IMR-90 (cell line): Measurements from ENCODE around the gene KIAA0513. TPM values are rescaled to one million over a fixed set of nuclear protein-coding genes. Genes with fewer than 3 reads are reported as not detected.

Experiments
- ATAC-seq: fragments of 200-7000 bp; cut with Tn5 transposase; 2 replicates; pipeline ENCODE4 v1.9.1; 2020; ENCODE audit warnings: low read depth, mild to moderate bottlenecking, moderate library complexity
- BruUV-seq: library from RNA; stranded (reverse); fragments of 400-500 nt; replicated peaks from 2 replicates; lab custom pipeline; 2021; lab: Mats Ljungman, UMichigan
- CTCF ChIA-PET: fragments of 300-600 bp; formaldehyde crosslinking; extraction: SDS; loops from one replicate; lab custom pipeline; 2021; ENCODE audit warnings: antibody characterized with exemption; lab: Yijun Ruan, JAX
- POLR2A ChIA-PET: fragments of 300-600 bp; sonication (Branson Sonifier 250); formaldehyde crosslinking; loops from one replicate; lab custom pipeline; 2022; ENCODE audit warnings: antibody characterized with exemption; ENCODE audit not compliant: unreplicated experiment; lab: Charles Lee
- DNase-seq: peaks from one replicate; pipeline ENCODE4 v3.0.0; 2013
- H2AFZ ChIP-seq: replicated peaks from 2 replicates; pipeline ENCODE3; 2013; ENCODE audit warnings: low read length, mild to moderate bottlenecking; ENCODE audit not compliant: poor library complexity
- H2AK5ac ChIP-seq: 2 replicates; pipeline ENCODE4 v1.6.1; 2013; ENCODE audit warnings: low read depth, low read length, inconsistent platforms
- H2AK9ac ChIP-seq: replicated peaks from 2 replicates; pipeline ENCODE3; 2013; ENCODE audit warnings: mild to moderate bottlenecking, low read depth, low read length, moderate library complexity; ENCODE audit not compliant: poor library complexity
- H2BK120ac ChIP-seq: 2 replicates; pipeline ENCODE4 v1.6.1; 2013; ENCODE audit warnings: low read depth, low read length, inconsistent platforms
- H2BK15ac ChIP-seq: 3 replicates; pipeline ENCODE4 v1.6.1; 2013; ENCODE audit warnings: low read depth, low read length, inconsistent platforms
- H2BK20ac ChIP-seq: 2 replicates; pipeline ENCODE4 v1.6.1; 2013; ENCODE audit warnings: low read depth, mild to moderate bottlenecking, inconsistent platforms, low read length, moderate library complexity
- H2BK5ac ChIP-seq: 2 replicates; pipeline ENCODE4 v1.6.1; 2013; ENCODE audit warnings: mild to moderate bottlenecking, low read depth, low read length, inconsistent platforms; ENCODE audit not compliant: poor library complexity, severe bottlenecking
- H3K14ac ChIP-seq: replicated peaks from 2 replicates; pipeline ENCODE4 v1.6.1; 2013; ENCODE audit warnings: low read depth, low read length, inconsistent platforms
- H3K18ac ChIP-seq: 2 replicates; pipeline ENCODE4 v1.6.1; 2013; ENCODE audit warnings: low read depth, low read length, control low read depth
- H3K23ac ChIP-seq: 2 replicates; pipeline ENCODE4 v1.6.1; 2013; ENCODE audit warnings: low read depth, low read length, inconsistent platforms
- H3K27ac ChIP-seq: 2 replicates; pipeline ENCODE4 v1.5.1; 2013; ENCODE audit warnings: mild to moderate bottlenecking, control low read depth, low read length; ENCODE audit not compliant: insufficient read depth
- H3K27me3 ChIP-seq: 2 replicates; pipeline ENCODE4 v1.6.1; 2013; ENCODE audit warnings: low read length; ENCODE audit not compliant: control insufficient read depth, insufficient read depth
- H3K36me3 ChIP-seq: 2 replicates; pipeline ENCODE4 v1.6.1; 2013; ENCODE audit warnings: low read length, mixed read lengths; ENCODE audit not compliant: control insufficient read depth, insufficient read depth
- H3K4ac ChIP-seq: 2 replicates; pipeline ENCODE4 v1.6.1; 2013; ENCODE audit warnings: low read depth, low read length, inconsistent platforms
- H3K4me1 ChIP-seq: 2 replicates; pipeline ENCODE4 v1.6.1; 2013; ENCODE audit warnings: low read length, mixed read lengths; ENCODE audit not compliant: control insufficient read depth, insufficient read depth
- H3K4me2 ChIP-seq: 2 replicates; pipeline ENCODE4 v1.6.1; 2013; ENCODE audit warnings: low read depth, mild to moderate bottlenecking, control low read depth, low read length, moderate library complexity
- H3K4me3 ChIP-seq: 2 replicates; pipeline ENCODE4 v1.5.1; 2013; ENCODE audit warnings: low read depth, mild to moderate bottlenecking, control low read depth, low read length, moderate library complexity; ENCODE audit not compliant: insufficient read depth
- H3K56ac ChIP-seq: 2 replicates; pipeline ENCODE4 v1.6.1; 2013; ENCODE audit warnings: low read length, inconsistent platforms; ENCODE audit not compliant: insufficient read depth; ENCODE audit errors: extremely low read depth
- H3K79me1 ChIP-seq, 2 experiments: 2 replicates each; pipeline ENCODE4 v1.6.1; 2013; ENCODE audit warnings: low read length in 2 of 2, inconsistent platforms in 1 of 2, low read depth in 1 of 2
- H3K9ac ChIP-seq: 2 replicates; pipeline ENCODE4 v1.6.1; 2013; ENCODE audit warnings: low read depth, low read length, control low read depth
- H3K9me1 ChIP-seq: 2 replicates; pipeline ENCODE4 v1.6.1; 2013; ENCODE audit warnings: low read length, inconsistent platforms; ENCODE audit not compliant: insufficient read depth
- H3K9me3 ChIP-seq: 2 replicates; pipeline ENCODE4 v1.6.1; 2013; ENCODE audit warnings: low read length; ENCODE audit not compliant: control insufficient read depth, insufficient read depth
- H4K20me1 ChIP-seq: 2 replicates; pipeline ENCODE4 v1.6.1; 2013; ENCODE audit warnings: low read length, inconsistent platforms; ENCODE audit not compliant: insufficient read depth
- H4K5ac ChIP-seq: 2 replicates; pipeline ENCODE4 v1.6.1; 2013; ENCODE audit warnings: mild to moderate bottlenecking, low read depth, low read length, control low read depth
- H4K8ac ChIP-seq, 2 experiments: 2 replicates each; pipeline ENCODE4 v1.6.1; 2013; ENCODE audit warnings: low read depth in 2 of 2, low read length in 2 of 2, control low read depth in 1 of 2, inconsistent platforms in 1 of 2
- H4K91ac ChIP-seq: 2 replicates; pipeline ENCODE4 v1.6.1; 2013; ENCODE audit warnings: low read depth, low read length, inconsistent platforms; ENCODE audit not compliant: insufficient read depth
- CEBPB ChIP-seq: IDR thresholded peaks from 2 replicates; pipeline ENCODE4 v1.6.1; 2012; ENCODE audit warnings: low read depth, low read length, improper control_type of control experiment
- SMC3 ChIP-seq: fragments of 150-350 bp; IDR thresholded peaks from 2 replicates; pipeline ENCODE4 v1.6.1; 2016; ENCODE audit warnings: low read depth, mild to moderate bottlenecking, antibody characterized with exemption, low read length, moderate library complexity
- WGBS, 2 experiments: methylation state at CpG; one replicate each; pipeline versions ENCODE4 v1.1.5 to v1.1.7; 2013; ENCODE audit warnings: missing lambda C conversion rate in 2 of 2; ENCODE audit not compliant: insufficient read length in 1 of 2; ENCODE audit errors: extremely low coverage in 2 of 2; 5-methylcytosine and 5-hydroxymethylcytosine counted together
- dilution Hi-C: fragments of 300-500 bp; cut with HindIII; formaldehyde crosslinking; loops from one replicate; pipeline ENCODE4 v1.14.3; 2018; ENCODE audit warnings: low sequenced_read_pairs; ENCODE audit not compliant: unreplicated experiment
- in situ Hi-C: fragments of 300-500 bp; cut with MboI; formaldehyde crosslinking; loops from 3 replicates; pipeline ENCODE4 v1.14.3; 2019; ENCODE audit warnings: low sequenced_read_pairs, inconsistent platforms, mixed read lengths
- intact Hi-C: fragments of 100-400 bp; cut with micrococcal nuclease; formaldehyde crosslinking; loops from 2 replicates; pipeline ENCODE4 v1.10.0; 2022
- polyA plus RNA-seq, 3 experiments: library from polyadenylated mRNA; depleted of rRNA; stranded (reverse); fragments of >200 nt; gene quantifications; 2 replicates each; pipeline ENCODE4 v1.2.3, GENCODE V29; 2012; ENCODE audit warnings: low replicate concordance in 1 of 3
- total RNA-seq: library from RNA; depleted of rRNA; stranded (reverse); fragments of >200 nt; gene quantifications from 2 replicates; pipeline ENCODE4 v1.2.3, GENCODE V29; 2012
- TF ChIP-seq, protein P1 (sequence below): conservative IDR thresholded peaks from 2 replicates; pipeline ENCODE4 v1.5.1; 2012; ENCODE audit warnings: mild to moderate bottlenecking, low read depth, low read length, improper control_type of control experiment

Gene KIAA0513
- total and polyA plus RNA-seq, 2 of the 4 experiments (the other 2 are of a cell fraction) = 9.5 TPM

DNA sequence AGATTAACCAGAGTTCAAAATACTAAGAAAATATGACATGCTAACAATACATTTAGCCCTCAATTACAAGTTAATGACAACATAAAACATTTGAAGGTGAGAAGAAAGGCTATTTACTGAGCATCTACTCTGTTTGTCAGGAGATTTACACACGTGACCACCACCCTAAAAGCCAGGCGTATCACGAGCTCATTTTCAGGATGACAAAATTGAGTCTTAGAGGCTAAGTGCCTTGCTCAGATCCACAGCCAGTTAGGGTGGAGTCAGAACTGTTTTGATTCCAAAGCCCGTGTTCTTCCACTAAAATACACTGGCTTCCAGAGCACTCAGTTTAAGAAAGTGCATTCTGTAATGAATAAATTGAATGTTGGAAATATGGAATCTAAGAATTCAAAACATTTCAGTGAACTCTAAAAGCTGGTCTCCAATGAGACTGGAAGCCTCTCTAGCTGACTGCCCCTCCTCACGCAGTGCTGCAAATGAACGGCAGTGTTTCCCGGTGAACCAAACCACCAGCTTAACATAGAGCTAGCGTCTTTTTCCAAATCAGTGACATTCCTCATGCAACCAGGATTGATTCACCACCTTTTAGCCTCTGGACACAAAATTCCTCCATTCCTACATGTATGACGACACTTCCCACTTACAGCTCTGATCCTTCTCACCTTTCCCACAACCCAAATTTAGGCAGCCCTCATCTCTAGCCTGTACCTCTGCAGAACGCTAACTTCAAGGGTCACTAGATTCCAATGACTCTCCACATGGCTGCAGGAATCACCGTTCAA is 22.1 kb upstream of the KIAA0513 start (continued):
- TF ChIP-seq, protein P1, sequence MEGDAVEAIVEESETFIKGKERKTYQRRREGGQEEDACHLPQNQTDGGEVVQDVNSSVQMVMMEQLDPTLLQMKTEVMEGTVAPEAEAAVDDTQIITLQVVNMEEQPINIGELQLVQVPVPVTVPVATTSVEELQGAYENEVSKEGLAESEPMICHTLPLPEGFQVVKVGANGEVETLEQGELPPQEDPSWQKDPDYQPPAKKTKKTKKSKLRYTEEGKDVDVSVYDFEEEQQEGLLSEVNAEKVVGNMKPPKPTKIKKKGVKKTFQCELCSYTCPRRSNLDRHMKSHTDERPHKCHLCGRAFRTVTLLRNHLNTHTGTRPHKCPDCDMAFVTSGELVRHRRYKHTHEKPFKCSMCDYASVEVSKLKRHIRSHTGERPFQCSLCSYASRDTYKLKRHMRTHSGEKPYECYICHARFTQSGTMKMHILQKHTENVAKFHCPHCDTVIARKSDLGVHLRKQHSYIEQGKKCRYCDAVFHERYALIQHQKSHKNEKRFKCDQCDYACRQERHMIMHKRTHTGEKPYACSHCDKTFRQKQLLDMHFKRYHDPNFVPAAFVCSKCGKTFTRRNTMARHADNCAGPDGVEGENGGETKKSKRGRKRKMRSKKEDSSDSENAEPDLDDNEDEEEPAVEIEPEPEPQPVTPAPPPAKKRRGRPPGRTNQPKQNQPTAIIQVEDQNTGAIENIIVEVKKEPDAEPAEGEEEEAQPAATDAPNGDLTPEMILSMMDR = no peak

DNA sequence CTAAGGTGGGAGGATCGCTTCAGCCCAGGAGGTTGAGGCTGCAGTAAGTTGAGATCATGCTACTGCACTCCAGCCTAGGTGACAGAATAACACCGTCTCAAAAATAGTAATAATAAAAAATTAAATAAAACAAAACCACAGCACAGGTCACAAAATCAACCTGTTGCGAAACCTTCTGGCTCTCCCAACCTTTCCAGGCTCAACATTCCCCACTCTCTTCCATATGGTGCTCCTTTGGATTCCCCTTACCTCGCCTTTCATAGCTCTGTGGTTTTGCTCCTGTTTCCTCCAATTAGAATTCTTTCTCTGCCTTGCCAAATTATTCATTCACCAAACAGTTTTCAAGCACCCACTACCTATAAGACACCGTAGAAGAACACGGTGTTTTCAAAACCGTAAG is 21.0 kb upstream of the KIAA0513 start:
- no peak overlapping the region for H3K14ac ChIP-seq
- dilution Hi-C loops = no loop called here
- no peak overlapping the region for H2BK120ac ChIP-seq
- H4K20me1 ChIP-seq = peaks cover 13% of the 10 kb centered on the region; the same call in 1 of the 2 replicates
- 85% methylated on average over 2 of the region's 7 CpGs; no CpG with 5 or more reads in 1 of the 2 experiments for WGBS, 2 experiments
- TF ChIP-seq CEBPB = peak; percentile 70
- no peak for TF ChIP-seq SMC3
- H2BK15ac ChIP-seq = no peak overlapping the region; the same call in 2 of the 3 replicates
- ATAC-seq (no peak), DNase-seq (peak; percentile 32)
- ChIA-PET POLR2A (no interaction called here), CTCF (interaction anchor here (1.0 kb wide), 1 partner anchor 47 kb away, joined by 3 read pairs; no protein-coding TSS in a partner anchor)
- no peaks in the 10 kb centered on the region for H3K9me3 ChIP-seq
- peaks cover 38% of the 10 kb centered on the region for H3K4me1 ChIP-seq
- in situ Hi-C loops = no loop called here
- H3K56ac ChIP-seq = no peak overlapping the region
- BruUV-seq = no TSS peak
- peaks cover 5% of the 10 kb centered on the region for H3K36me3 ChIP-seq
- no peak overlapping the region for H3K9ac ChIP-seq
- no peak overlapping the region for H3K4me2 ChIP-seq
- no peak overlapping the region for H3K18ac ChIP-seq
- H3K4ac ChIP-seq = peak overlapping the region; percentile 23; the same call in 1 of the 2 replicates
- peak overlapping the region; percentile 25; the same call in 1 of the 2 replicates for H3K27ac ChIP-seq
- H3K9me1 ChIP-seq = peaks cover 33% of the 10 kb centered on the region
- no peaks in the 10 kb centered on the region for H3K27me3 ChIP-seq
- intact Hi-C loops = no loop called here
- no peak overlapping the region for H3K23ac ChIP-seq
- H2BK20ac ChIP-seq = no peak overlapping the region
- H4K91ac ChIP-seq = no peak overlapping the region
- H3K4me3 ChIP-seq = no peak overlapping the region
- H2BK5ac ChIP-seq = peak overlapping the region; percentile 21
- peaks cover 5 to 68% of the 10 kb centered on the region in 2 experiments; a peak in 3 of 4 replicates for H3K79me1 ChIP-seq
- no peak overlapping the region for H2AK9ac ChIP-seq
- no peak overlapping the region for H4K5ac ChIP-seq
- no peak overlapping the region; a peak in 1 of 4 replicates for H4K8ac ChIP-seq
- no peak overlapping the region for H2AK5ac ChIP-seq
- H2AFZ ChIP-seq = no peak overlapping the region
